NCI-H1694 (cell line): ENCODE measurements around the gene HDAC8.
"Not testable (repeated sequence)": the region's sequence is repeated elsewhere in the genome, so short reads cannot be mapped to it uniquely, and the experiment has no call there.

Experiments used
- DNase-seq: peaks from one replicate; lab custom pipeline; 2025; lab: John Stamatoyannopoulos, UW

HDAC8 gene

DNA sequence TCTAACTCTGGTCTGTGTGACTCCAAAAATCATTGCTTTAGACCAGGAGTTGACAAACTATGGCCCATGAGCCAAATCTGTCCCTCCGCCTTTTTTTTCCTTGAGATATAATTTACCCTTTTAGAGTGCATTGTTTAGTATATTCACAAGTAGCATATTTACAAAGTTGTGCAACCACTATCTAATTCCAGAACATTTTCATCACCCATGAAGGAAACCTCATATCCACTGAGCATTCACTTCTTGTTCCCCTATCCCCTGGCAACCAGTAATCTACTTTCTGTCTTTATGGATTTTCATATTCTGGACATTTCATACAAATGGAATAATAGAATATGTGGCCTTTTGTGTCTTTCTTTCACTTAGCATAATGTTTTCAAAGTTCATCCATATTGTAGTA lies 199.5 kb downstream of the HDAC8 start:
- no peak for DNase-seq

DNA sequence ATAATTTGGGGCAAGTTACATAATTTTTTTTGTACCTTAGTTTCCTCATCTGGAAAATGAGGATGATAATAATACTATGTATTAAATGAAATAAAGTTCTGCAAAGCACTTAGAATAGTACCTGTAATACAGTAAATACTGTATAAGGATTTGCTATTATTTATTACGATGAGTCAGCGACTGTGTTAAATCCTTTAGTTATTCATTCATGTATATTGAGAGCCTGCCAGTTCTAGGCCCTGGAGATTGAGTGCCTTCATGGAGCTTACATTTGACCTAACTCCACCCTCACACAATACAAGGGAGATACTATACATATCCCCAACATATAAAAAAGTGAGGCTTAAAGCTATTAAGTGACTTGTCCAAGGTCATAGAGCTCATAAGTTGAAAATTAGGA lies 199.9 kb downstream of the HDAC8 start:
- DNase-seq: no peak

DNA sequence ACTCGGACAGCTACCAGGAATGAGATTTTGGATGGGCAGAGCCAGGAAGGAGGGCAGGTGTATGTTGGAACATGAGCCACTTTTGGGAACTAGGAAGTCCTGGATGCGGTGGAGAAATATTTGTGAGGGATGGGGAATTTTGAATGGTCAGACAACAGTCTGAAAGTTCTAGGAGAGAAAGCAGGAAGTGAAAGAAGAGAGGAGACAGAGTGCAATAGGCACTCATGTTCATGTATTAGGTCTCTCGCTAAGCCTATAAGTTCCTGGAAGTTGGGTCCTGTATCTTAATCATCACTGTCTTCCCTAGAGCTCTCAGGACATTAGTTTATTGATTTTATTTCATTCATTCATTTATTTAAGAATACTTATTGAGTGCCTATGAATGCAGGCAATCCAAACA lies 201.2 kb downstream of the HDAC8 start:
- no peak for DNase-seq

DNA sequence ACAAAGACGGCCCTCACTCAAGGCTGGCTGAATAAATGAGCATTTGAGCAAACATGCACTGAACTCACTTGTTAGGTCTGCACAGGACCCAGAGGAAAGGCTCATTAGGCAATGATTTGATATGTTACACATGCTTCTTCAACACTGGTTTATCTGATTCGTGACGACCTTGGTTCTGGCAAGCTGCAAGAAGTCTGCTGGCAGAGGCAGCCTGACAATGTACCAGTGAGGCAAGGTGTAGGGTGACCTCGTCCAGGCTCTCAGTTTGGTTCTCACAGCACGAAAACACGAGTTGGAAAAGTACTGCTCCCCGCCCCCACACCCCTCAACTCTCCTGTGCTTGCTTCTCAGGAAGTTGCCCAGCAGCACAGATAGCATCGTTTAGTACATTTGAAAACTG lies 203.8 kb downstream of the HDAC8 start:
- no peak for DNase-seq

DNA sequence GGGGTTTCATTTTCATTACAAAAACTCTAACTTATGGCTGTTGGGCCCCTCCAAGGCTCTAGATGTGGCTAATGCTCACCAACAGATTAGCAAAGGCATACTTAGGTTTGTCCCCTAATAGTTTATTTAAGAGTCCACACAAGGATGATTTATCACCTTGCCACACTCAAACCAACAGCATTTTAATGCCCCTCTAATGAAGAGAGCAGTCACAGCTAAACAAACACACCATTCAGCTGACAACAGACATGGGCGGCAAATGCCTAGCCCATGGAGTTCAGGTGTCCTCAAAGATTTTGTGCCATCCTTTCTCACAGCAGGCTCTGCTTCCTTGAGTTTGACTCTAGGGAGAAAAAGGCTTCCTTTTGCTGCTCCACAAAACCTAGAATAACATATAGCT lies 205.1 kb downstream of the HDAC8 start:
- no peak for DNase-seq

DNA sequence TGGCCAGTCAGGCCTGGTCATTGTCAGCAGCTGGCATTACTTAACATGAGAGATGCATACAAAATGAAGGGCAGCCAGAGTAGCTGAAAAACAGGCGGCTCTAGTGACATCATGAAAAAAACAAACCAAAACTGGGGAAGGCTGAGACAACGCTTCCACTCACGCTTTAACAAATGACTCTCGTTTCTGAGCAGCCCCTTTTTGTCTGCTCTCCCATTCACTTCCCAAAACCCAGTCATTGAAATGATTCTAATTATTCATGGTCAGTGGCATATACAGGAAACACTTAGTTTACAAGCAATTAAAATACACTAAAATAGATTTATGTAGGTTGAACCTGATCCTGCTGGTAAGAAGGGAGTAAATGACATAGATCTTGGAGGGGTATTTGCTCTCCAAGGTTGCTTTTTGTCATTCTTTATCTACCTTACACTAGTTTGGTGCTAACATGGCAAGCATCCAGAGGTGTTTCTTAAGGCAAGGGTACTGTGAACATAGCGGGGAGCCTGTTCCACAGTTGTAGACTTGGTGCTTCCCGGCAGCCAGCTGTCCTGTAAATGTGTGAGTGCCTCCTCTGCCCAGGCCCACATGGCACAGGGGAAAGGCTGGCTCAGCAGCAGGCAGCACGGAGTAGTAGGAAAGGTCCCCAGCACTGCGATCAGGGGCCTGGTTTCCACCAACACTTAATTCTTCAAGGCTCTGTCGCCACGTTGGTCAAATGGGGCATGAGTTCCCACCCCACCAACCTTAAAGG lies 205.8 kb downstream of the HDAC8 start:
- no peak for DNase-seq

DNA sequence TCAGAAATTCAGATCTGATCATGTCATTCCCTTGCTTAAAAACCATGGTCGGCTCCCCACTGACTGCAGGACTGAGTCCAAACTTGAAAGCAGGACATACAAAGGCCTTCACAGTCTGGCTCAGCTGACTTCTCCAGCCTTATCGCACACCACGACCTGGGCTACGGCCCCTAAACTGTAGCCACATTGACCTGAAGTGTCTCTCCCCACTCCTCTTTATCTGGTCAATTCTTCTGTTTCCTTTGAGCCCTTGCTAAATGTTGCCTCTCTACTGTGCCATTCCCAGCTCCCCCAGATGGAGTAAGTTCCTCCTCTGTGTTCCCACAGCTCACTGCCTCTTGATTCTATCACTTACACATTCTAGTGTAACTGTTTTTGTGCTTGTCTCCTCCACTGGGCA lies 206.5 kb downstream of the HDAC8 start:
- DNase-seq: no peak

DNA sequence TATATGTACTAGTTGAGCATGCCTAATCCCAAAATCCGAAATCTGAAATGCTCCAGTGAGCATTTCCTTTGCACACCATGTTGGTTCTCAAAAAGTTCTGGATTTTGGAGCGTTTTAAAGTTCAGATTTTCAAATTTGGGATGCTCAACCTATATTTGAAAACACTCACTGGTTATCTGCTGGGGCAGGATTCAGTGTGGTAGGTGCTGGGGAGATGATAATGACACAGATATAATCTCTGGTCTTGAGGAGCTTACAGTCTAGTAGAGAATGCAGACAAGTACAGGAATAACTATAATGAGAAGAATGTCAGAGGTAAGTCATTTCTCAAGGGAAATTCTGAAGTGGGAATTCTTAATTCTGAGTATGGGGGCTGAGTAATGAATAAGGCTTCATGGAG lies 207.5 kb downstream of the HDAC8 start:
- no peak for DNase-seq

DNA sequence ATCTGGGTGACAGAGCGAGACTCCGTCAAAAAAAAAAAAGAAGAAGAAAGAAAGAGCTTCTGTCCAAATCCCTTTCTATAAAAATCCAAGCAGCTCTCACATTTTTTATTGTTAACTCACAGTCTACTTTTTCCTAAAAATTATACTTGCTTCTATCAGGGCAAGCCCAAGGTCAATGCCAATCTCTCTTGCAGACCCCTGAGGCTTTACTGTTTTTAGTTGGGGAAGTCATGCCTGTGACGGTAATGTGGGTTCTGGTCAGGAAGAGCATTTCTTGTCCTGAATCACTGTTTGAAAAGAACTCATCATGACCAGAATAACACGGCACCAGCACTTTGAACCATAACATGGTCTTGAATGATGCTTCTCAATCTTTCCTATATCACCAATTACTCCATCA lies 212.3 kb downstream of the HDAC8 start:
- no peak for DNase-seq

DNA sequence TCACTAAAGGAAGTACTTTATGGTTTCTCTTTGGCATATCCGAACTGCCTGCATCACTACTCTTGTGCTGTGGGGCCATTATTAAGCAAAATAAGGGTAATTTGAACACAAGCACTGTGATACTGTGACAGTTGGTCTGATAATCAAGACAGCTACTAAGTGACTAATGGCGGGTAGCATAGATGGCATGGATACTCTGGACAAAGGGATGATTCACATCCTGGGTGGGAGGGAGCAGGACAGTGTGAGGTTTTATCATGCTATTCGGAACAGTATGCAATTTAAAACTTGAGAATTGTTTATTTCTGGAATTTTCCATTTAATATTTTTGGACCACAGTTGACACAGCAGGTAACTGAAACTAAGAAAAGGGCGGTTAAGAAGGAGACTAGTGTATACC lies 214.3 kb downstream of the HDAC8 start:
- no peak for DNase-seq

DNA sequence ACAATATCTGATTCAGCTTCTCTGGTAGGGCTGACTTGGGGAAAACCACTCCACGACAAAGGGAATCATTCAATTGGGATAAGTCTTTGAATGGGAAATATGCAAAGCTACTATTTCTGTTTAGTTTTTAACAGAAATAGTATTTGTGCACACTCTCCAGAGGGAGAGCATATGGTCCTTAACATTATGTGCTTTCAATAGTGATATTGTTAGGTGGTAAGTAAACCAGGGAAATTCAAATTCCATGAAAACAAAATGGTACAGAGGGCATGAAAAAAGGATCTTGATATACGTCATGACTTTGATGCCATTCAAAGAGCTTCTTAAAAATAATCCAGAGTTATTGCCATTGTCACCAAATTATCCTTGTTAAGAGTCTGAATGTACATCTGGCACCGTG lies 219.9 kb downstream of the HDAC8 start:
- DNase-seq: no peak

DNA sequence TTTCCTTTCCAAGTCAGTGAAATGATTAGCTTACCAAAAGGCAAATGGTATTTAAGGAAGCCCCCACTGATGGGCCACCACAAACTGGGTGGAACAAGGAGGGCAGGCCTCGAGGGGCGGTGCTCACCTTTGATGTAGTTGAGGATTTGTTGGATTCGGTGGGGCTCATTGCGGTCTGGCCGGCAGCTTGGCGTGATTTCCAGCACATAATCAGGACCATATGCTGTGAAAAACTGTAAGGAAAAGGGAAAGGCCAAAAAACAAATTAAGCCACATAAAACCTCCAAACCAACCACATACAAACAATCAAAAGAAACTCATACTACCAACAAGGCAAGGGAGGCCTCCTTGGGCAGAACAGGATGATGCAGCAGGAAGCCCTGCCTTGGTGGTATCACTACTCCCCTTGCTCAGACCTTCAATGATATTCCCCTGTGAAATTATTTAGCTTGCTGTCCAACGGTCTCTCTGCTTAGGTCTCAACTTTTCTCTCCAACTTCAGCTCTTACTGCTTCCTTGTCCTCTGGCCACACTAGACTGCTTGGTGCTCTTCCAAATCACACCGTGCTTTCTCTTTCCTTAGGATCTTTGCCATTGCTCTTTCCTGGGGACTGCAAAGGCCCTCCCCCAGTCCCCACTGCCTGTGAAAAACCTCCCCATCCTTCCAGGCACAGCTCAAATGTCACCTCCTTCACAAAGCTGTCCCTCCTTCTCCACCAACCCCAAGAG lies 220.9 kb downstream of the HDAC8 start:
- DNase-seq: no peak

DNA sequence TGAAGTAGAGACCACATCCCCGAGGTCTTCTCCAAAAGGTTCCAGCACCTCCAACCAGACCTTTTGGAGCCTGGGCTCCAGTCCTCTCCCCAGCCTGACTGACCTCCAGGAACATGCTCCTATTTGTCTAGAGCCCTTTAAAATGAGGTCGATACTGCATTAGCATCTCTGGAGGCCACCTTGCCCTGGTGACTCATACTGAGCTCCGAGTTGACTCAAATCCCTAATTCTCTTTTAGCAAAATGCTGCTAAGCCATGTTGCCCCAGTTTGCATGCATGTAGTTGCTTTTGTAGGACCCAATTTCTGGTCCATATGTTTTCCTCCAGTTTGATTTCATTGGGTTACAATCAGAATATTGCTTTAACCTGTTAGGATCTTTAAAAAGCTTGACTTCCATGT lies 223.5 kb downstream of the HDAC8 start:
- DNase-seq: no peak

DNA sequence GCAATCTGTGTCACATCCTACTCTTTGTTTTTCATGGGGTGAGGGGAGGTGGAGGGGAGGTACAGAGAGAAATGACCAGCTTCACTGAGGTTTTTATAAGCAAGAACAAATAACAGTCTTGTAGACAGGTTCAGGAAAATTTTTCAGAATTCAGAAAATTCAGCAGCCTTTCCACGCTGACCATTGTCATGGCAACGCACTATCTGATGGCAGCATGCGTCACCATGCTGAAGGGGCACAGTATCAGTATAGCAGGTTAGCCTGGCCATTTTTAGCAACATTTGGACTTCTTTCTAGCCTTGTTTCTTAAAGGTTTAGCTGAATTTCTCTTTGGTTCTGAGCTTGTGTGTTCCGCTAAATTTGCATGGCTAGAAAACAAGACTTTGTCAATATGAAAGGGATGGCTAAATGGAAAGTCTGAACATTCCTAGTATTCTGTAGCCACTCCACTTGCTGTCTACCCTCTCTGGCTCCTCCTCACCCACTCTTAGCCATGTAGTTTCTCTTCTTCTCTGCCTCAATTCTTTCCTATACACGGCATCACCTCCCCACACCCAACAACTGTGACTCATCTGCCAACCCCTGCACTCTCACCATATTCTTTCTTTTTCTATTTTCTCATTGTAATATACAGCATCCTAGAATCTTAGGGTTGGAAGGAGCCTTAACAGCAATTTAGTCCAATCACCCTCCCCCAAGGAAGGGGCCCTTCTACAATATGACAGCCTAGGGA lies 224.2 kb downstream of the HDAC8 start:
- no peak for DNase-seq

DNA sequence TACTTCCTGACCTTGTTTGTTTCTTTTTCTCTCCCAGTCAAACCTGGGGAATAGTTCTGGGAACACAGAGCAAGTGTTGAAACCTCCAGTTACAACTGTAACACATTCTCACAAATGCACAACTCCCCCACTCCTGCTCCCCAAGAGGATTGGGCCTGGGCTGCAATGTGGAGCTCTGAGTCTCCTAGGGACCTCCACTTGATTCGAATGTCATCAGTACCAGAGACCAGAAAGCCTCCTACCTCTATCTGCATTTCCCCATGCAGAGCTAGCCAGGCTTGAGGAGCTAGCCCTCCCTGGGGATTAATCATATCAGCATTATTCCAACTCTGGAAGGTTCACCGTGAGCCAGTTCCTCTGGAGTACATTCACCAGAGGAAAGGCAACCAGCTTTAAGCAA lies 225.3 kb downstream of the HDAC8 start:
- no peak for DNase-seq

DNA sequence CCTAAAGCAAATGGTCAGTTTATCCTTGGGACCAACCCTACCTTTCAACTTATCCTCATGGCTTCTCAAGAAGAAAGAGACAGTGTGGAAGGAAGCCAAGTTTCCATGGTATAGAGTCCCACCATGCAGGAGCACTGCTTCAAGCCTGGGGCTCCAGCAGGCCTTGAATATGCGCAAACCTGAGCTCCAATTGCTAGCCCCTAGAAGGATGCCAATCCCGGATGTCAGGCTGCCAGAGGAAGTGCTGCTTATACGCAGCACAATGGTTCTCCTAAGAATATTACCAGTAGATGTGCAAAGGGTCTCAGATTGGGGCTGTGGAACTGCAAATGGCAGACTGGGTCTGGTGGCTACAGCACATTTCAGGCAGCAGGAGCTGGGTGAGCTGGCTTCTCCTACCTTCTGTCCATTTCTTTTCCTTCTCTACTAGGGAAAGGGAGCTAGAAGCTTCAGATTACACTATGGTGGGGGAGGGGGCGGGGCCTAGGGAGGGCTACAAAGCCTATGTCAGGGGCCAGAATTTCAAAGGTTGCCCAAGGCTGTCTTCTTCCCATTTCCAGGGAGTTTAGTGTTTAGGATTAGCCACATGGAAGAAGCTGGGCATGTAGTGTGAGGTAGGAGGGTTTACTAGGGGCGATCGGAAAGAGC lies 226.2 kb downstream of the HDAC8 start:
- no peak for DNase-seq

DNA sequence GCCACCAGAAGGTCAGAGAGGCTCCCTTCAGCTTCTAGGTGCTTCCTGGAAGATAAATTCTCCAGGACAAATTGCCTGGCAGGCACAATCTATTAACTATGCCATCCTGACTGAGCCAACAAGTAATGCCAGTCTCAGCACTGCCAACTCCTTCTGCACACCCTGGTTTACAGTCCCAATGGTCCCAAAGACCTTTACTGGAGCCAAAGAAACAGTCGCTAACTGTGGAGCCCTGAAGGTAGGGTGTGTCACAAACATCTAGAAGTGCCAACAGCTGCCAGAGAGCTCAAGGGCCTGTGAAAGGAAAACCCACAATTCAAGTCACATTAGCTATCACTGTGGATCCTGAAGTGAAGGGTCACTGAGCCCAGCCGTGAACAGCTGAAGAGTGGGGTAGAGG lies 232.0 kb downstream of the HDAC8 start:
- DNase-seq: no peak

DNA sequence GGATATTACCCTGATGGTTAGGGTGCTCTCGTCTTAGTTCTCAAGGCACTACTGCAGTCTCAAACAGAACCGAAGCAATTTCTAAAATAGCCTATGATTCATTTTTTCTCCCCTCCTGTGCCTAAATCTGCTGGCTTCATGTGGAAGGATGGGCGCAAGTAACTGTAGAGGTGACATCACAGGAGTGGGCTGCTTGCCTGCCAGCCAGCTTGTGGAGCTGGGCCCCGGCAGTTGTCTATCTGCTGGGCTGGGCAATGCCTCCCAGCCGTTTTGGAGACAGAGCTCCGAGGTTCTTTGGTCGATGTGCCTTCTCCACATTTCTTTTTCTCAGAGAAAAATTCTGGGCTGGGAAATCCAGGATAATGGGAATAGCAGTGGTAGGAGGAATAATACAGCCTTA lies 232.6 kb downstream of the HDAC8 start:
- no peak for DNase-seq

DNA sequence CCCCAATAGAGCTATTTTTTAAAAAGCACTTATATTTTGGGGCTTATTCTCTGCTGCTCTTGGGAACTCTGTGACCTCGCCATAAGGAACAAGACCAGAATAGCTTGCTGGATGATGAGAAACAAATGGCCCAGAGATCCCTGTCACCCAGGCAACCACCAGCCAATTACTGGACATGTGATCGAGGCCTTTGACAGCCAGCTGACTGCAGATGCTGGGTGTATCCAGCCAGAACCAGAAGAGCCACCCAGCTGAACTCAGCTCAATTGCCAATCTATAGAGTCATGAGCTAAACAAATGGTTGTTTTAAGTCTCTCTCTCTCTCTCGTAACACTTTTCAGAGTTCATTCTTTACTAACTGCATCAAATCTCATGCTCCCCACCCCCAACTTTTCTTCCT lies 242.5 kb downstream of the HDAC8 start:
- DNase-seq: no peak

DNA sequence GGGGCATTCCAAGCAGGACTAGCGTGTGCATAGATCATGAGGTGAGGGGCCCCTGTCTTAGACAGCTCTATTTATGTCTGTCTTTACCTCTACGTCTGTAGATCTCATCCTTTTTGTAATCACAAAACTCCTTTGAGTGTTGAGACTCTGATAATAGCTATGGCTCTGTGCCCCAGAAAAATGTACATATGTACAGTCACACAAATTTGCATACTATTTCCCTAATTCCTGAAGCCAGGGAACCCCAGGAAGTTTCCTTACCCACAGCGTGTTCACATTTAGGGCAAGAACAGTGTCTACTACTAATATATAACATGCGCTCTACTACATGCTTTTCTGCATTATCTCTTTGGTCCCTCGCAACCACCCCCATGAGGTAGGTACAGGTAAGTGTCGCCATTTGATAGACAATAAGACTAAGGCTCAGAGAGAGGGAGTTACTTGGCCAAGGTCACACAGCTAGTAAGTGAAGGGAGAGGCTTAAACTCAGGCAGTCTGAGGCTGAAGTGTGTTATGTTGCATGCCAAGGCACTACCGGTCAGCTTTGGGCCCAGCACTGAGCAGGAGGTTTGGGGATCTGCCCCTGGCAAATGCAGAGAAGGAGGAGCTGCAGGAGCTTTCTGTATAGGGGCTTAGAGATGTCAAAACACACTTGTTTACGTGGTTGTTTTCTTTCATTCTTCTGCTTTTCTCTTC lies 245.9 kb downstream of the HDAC8 start:
- no peak for DNase-seq

DNA sequence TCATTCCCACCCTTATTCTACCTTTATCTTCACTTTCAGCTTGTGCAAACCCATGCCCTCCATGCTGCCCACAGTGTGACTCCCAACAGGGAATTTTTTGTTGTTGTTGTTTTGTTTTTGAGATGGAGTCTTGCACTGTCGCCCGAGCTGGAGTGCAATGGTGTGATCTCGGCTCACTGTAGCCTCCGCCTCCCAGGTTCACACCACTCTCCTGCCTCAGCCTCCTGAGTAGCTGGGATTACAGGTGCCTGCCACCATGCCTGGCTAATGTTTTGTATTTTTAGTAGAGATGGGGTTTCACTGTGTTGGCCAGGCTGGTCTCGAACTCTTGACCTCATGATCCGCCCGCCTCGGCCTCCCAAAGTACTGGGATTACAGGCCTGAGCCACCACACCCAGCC lies 253.0 kb downstream of the HDAC8 start:
- DNase-seq: not testable (repeated sequence)

DNA sequence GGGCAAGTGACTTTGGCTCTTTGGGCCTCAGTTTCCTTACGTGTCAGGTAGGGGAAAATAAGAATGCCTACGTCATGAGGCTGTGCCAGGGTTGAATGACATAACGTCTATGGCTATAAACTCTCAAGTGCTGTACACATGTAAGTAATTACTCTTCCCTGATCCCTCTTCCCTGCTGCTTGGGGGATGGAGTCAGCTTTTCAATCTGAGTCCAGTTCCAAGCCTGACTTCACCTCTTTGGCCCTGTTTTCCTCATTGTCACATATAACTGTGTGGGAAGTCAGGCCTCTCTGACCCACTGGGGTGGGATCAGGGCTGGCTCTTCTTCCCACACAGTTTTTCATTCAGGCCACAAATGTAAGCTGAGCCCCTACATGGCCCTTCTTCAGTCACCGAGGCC lies 255.5 kb downstream of the HDAC8 start:
- DNase-seq: no peak
